Measurements from ENCODE around the gene MOSPD3.

MOSPD3 gene

DNA sequence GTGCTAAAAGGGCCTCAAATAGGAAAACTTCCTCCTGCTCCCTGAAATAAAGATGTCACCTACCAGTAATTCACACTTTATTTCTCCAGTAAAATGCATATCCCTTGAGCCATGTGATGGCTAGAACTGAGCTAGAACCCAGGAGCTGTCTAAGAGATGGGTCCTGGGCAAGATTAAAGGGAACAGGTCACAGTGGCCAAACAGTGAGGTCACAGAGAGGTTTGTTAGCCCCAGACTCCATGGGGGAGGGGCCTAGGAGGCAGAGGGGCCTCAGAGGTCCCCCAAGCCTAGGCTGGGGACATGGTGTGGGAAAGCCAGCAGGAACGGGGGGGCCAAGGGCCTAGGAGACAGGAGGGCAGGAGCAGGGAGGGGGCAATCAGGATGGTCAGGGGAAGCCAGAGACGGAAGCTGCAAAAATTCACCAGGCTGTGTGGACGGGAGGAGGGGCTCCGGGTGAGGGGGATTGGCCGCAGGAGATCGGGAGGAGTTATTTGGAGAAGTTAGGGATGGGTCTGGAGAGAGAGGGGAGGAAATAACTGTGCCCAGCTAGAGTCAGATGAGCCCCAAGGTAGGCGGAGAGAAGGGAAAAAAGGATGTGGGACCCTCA is 22.9 kb upstream of the MOSPD3 start:
- no peak for ATAC-seq (ENCODE audit: insufficient read depth, low read depth)
- TF ChIP-seq CTCF (IDR thresholded peaks at IDR 0.05; ENCODE audit: borderline replicate concordance, extremely low read depth, low read length, poor library complexity, severe bottlenecking) (no peak), EZH2 (IDR thresholded peaks at IDR 0.05; ENCODE audit: borderline replicate concordance, low read depth, low read length, severe bottlenecking) (no peak)
- no peak overlapping the region for H3K4me3 ChIP-seq (ENCODE audit: low read depth in 1 of 2, low read length in 2 of 2)

GRCh38 chr7:100590077-100590737 is 22.1 kb upstream of the MOSPD3 start:
- DNase-seq = no peak
- TF ChIP-seq CTCF (IDR thresholded peaks at IDR 0.05; ENCODE audit: borderline replicate concordance, extremely low read depth, low read length, poor library complexity, severe bottlenecking) = no peak
- no peak for TF ChIP-seq EZH2 (IDR thresholded peaks at IDR 0.05; ENCODE audit: borderline replicate concordance, low read depth, low read length, severe bottlenecking)
- Histone ChIP-seq H3K27me3 (ENCODE audit: insufficient read depth, low read length, poor library complexity) (no peaks in the 10 kb centered on the region), H3K4me1 (ENCODE audit: insufficient read depth, low read length) (peaks cover 8% of the 10 kb centered on the region; the same call in 1 of the 2 replicates), H3K36me3 (ENCODE audit: insufficient read depth, low read length) (no peaks in the 10 kb centered on the region), H4K20me1 (ENCODE audit: insufficient read depth, low read length) (peaks cover 4% of the 10 kb centered on the region), H3K9ac (ENCODE audit: low read depth, low read length) (no peak overlapping the region), H3K27ac (ENCODE audit: low read length) (no peak overlapping the region), H2AFZ (ENCODE audit: low read depth, low read length) (no peak overlapping the region), H3K79me2 (ENCODE audit: insufficient read depth, low read length) (peaks cover 7% of the 10 kb centered on the region), H3K9me3 (ENCODE audit: insufficient read depth, low read length, severe bottlenecking) (no peaks in the 10 kb centered on the region), H3K4me3 (ENCODE audit: low read depth in 1 of 2, low read length in 2 of 2) (no peak overlapping the region), H3K4me2 (ENCODE audit: insufficient read depth, low read length) (no peak overlapping the region)
- ATAC-seq (ENCODE audit: insufficient read depth, low read depth) = no peak

More for the DNA sequence above, 22.9 kb upstream of the MOSPD3 start:
- Histone ChIP-seq H4K20me1 (ENCODE audit: insufficient read depth, low read length) (peaks cover 12% of the 10 kb centered on the region), H3K27me3 (ENCODE audit: insufficient read depth, low read length, poor library complexity) (no peaks in the 10 kb centered on the region), H3K4me1 (ENCODE audit: insufficient read depth, low read length) (peaks cover 16% of the 10 kb centered on the region), H2AFZ (ENCODE audit: low read depth, low read length) (no peak overlapping the region), H3K9ac (ENCODE audit: low read depth, low read length) (no peak overlapping the region), H3K36me3 (ENCODE audit: insufficient read depth, low read length) (0 out of 2 replicates have a peak, but pooled peaks cover 5% of the 10 kb centered on the region), H3K9me3 (ENCODE audit: insufficient read depth, low read length, severe bottlenecking) (no peaks in the 10 kb centered on the region), H3K27ac (ENCODE audit: low read length) (no peak overlapping the region), H3K4me2 (ENCODE audit: insufficient read depth, low read length) (no peak overlapping the region), H3K79me2 (ENCODE audit: insufficient read depth, low read length) (peaks cover 15% of the 10 kb centered on the region)
- no peak for DNase-seq

GRCh38 chr7:100591596-100591995 is 20.7 kb upstream of the MOSPD3 start:
- no peak for ATAC-seq (ENCODE audit: insufficient read depth, low read depth)

More at GRCh38 chr7:100591596-100591995, 20.7 kb upstream of the MOSPD3 start:
- no peaks in the 10 kb centered on the region for H3K36me3 ChIP-seq (ENCODE audit: insufficient read depth, low read length)
- H2AFZ ChIP-seq (ENCODE audit: low read depth, low read length) = no peak overlapping the region
- no peaks in the 10 kb centered on the region for H3K9me3 ChIP-seq (ENCODE audit: insufficient read depth, low read length, severe bottlenecking)
- no peaks in the 10 kb centered on the region for H4K20me1 ChIP-seq (ENCODE audit: insufficient read depth, low read length)
- no peaks in the 10 kb centered on the region for H3K27me3 ChIP-seq (ENCODE audit: insufficient read depth, low read length, poor library complexity)
- H3K4me3 ChIP-seq (ENCODE audit: low read depth in 1 of 2, low read length in 2 of 2) = no peak overlapping the region
- H3K4me2 ChIP-seq (ENCODE audit: insufficient read depth, low read length) = no peak overlapping the region
- peaks cover 5% of the 10 kb centered on the region; the same call in 1 of the 2 replicates for H3K4me1 ChIP-seq (ENCODE audit: insufficient read depth, low read length)
- no peaks in the 10 kb centered on the region for H3K79me2 ChIP-seq (ENCODE audit: insufficient read depth, low read length)
- no peak overlapping the region for H3K27ac ChIP-seq (ENCODE audit: low read length)
- TF ChIP-seq CTCF (IDR thresholded peaks at IDR 0.05; ENCODE audit: borderline replicate concordance, extremely low read depth, low read length, poor library complexity, severe bottlenecking) (no peak), EZH2 (IDR thresholded peaks at IDR 0.05; ENCODE audit: borderline replicate concordance, low read depth, low read length, severe bottlenecking) (no peak)
- no peak overlapping the region for H3K9ac ChIP-seq (ENCODE audit: low read depth, low read length)
- no peak for DNase-seq

Measured in DND-41 (cell line).